Measurements from ENCODE around the gene WASF1. TPM values are rescaled to one million over a fixed set of nuclear protein-coding genes. Genes with fewer than 3 reads are reported as not detected.

WASF1 gene
- total RNA-seq, 4 donors from 2014 or later: 10.7 to 20.9 (median 16.3) TPM

DNA sequence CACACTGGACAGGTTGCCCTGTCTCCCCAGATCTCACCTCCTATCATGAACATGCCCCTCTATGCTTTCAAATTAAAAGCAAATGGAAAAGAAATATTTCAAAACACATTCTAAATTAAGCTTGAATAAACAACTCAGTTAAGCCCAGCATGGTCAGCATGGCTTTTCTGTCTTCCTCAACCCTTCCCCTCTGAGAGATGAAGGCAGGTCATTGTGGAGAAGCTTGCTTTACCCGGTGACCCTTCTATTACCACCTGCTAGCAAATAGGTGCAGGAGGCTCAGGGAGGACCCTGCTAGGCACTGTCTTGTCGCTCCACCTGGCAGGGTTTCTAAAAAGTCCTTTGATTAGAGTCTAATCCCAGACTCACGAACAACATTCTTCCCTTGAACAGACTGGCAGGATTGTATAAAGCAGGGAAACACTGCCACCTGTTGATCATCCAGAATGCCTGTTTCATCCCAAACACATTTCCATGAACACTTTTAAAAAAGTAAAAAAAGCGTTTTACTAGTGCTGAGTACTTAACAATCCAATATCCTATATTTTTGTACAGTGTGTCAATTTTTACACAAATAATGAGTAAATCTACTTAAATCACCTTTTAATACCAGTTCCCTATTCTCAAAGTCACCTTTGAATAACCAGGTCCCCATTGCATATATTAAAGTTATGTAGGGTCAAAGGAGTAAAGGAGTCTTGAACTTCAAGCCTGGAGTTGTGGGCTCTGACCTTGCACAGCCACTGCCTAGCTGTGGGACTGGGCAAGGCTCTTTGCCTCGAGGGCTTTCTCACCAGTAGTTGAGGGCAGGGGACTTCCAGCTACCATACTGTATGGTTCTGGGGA is 125.9 kb downstream of the WASF1 start:
- Histone ChIP-seq H3K4me3 (no peak overlapping the region), H3K9me3 (no peaks in the 10 kb centered on the region), H3K4me1 (peaks cover 0 to 13% (median 0%) of the 10 kb centered on the region in 3 donors), H3K27me3 (no peaks in the 10 kb centered on the region), H3K27ac (no peak overlapping the region), H3K36me3 (no peaks in the 10 kb centered on the region)
- intact Hi-C loops (cut with DNase I): loop anchor here (5.0 to 10.0 kb wide), 2 partner anchors 341 to 346 kb away; no protein-coding TSS in a partner anchor
- DNase-seq: no peak
- TF ChIP-seq POLR2A (IDR thresholded peaks at IDR 0.05): no peak
- TF ChIP-seq, protein P1, sequence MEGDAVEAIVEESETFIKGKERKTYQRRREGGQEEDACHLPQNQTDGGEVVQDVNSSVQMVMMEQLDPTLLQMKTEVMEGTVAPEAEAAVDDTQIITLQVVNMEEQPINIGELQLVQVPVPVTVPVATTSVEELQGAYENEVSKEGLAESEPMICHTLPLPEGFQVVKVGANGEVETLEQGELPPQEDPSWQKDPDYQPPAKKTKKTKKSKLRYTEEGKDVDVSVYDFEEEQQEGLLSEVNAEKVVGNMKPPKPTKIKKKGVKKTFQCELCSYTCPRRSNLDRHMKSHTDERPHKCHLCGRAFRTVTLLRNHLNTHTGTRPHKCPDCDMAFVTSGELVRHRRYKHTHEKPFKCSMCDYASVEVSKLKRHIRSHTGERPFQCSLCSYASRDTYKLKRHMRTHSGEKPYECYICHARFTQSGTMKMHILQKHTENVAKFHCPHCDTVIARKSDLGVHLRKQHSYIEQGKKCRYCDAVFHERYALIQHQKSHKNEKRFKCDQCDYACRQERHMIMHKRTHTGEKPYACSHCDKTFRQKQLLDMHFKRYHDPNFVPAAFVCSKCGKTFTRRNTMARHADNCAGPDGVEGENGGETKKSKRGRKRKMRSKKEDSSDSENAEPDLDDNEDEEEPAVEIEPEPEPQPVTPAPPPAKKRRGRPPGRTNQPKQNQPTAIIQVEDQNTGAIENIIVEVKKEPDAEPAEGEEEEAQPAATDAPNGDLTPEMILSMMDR (IDR thresholded peaks at IDR 0.05): peak; percentile 57 to 79 (median 67)
- WGBS, 2 donors: 0 to 12% methylated on average over 4 to 5 of the region's 5 CpGs

DNA sequence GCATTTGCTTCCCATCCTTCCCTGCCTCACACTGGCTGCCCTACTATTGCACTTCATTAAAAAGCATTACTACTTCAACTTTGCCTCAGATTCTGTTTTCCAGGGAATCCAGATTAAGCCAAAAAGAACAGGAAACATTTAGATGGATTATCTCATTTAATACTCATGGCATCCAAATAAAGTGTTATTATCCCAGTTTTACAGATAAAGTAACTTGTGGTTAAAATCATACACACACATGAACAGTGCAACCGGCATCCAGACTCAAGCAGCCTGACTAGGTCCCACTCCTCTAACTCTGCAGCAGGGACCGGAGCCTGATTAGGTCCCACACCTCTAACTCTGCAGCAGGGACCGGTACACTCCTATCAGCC is 129.0 kb downstream of the WASF1 start:
- H3K36me3 ChIP-seq: no peaks in the 10 kb centered on the region
- no peak for TF ChIP-seq POLR2A (IDR thresholded peaks at IDR 0.05)
- TF ChIP-seq, protein P1 (IDR thresholded peaks at IDR 0.05): no peak
- H3K4me1 ChIP-seq: peaks cover 0 to 13% (median 0%) of the 10 kb centered on the region in 3 donors
- no peak overlapping the region for H3K4me3 ChIP-seq
- intact Hi-C loops (cut with DNase I): loop anchor here (5.0 to 10.0 kb wide), 2 partner anchors 343 to 344 kb away; no protein-coding TSS in a partner anchor
- H3K9me3 ChIP-seq: peaks cover 0 to 7% (median 0%) of the 10 kb centered on the region in 3 donors
- H3K27ac ChIP-seq: no peak overlapping the region
- no peak for DNase-seq
- H3K27me3 ChIP-seq: no peaks in the 10 kb centered on the region
- 77 to 89% methylated on average over 3 of the region's 3 CpGs for WGBS, 2 donors

Other genes with a start within 250 kb of the WASF1 start
- not detected for gene GPR6, start 201.4 kb downstream of the WASF1 start, total RNA-seq
- gene CDC40, start 757 bp upstream of the WASF1 start, total RNA-seq: 10 to 100 TPM in 3 of 4 donors, 1 to 10 TPM in 1; 6.9 to 19.3 (median 16.6) TPM
- 1 to 10 TPM in 1 of 4 donors, under 1 TPM in 2, not detected in 1; 0.57 to 4.0 (median 0.83) TPM for gene METTL24, start 178.7 kb upstream of the WASF1 start, total RNA-seq
- under 1 TPM in 2 of 4 donors, not detected in 2; 0.57 to 0.79 TPM for gene DDO, start 235.9 kb upstream of the WASF1 start, total RNA-seq

Data from esophagus squamous epithelium (tissue), 5 donors.